HG03039 (cell line): ENCODE measurements around the gene CNOT6L.

Experiments
- ATAC-seq: cut with Tn5 transposase; IDR thresholded peaks from one replicate; pipeline ENCODE4 v1.9.1; 2021; ENCODE audit warnings: mild to moderate bottlenecking, moderate library complexity; ENCODE audit not compliant: unreplicated experiment

Gene CNOT6L

DNA sequence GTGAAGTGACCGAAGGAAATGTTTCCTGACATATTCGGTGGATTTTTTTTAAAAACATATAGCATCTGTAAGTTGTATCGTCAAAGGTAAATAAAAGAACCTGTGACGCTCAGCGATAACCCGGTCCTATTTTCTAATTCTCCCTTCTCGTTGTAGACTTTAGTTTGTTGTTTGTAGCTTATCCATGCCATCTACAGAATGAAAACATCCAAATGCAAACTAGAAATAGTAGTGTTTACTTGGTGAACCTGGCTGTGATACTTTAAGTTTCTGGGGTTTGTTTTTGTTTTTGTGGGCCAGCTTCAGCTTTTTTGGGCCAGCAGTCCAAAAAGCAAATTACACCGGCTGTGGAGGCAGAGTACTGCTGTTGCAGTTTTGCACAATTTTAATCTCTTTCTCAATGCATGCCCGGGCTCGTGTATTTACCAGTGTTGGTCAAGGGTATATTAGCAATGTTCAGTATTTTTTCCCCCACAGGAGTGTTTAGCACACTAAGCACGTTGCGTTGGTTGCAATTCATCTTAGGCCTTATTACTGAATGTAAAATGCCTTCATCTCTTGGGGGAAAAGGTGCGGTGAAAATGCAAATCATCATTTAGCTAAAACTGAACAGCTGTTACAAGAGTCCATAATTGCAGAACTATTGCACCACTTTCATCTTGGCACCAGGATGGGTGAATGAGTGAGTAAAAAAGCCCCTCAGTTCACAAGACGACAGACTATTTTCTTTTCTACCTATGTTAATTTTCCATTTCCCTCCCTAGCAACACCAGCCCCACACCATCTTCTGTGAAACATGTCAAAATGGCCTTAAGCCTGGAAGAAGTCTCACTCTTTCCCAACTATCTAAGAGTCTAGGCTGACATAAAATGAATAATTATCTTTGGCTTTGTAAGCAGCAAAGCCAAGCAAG lies 1.7 kb upstream of the CNOT6L start:
- ATAC-seq = no peak

DNA sequence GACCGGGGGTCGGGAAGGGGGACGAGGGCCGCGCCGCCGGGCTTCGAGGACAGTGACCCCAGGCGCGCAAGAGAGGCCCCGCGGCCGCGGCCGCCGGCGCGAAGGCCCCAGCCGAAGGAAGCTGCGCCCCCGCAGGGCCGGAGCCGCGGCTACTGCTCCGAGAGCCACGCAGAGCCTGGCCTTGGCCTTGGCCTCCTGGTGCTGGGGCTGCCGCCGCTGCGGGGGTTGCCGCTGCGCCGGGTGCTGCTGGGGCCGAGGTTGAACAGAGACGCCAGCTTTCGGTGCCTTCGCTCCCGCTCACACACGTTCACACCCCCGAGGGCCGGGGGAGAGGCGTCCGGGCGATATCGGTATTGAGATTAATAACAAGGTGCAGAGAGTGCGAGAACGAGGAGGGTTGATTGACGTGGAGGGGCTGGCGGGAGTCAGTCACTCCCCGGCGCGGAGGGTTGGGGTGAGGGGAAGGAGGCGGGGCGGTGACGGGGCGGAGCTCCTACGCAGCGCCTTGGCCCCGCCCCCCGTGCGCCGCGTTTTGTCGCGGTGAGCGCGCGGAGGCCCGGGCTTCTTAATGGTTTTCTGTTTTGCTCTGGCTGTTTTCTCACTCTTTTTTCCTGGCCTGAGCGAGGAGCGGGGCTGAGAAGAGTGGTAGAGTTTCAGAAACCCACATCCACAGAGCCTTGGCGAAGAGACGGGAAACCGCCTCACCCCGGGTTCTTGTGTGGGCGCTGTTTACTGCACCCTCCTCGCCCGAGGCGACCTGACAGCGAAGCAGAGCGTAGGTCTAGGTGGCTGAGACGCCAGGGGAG lies 878 bp upstream of the CNOT6L start:
- peak; percentile 70 for ATAC-seq

DNA sequence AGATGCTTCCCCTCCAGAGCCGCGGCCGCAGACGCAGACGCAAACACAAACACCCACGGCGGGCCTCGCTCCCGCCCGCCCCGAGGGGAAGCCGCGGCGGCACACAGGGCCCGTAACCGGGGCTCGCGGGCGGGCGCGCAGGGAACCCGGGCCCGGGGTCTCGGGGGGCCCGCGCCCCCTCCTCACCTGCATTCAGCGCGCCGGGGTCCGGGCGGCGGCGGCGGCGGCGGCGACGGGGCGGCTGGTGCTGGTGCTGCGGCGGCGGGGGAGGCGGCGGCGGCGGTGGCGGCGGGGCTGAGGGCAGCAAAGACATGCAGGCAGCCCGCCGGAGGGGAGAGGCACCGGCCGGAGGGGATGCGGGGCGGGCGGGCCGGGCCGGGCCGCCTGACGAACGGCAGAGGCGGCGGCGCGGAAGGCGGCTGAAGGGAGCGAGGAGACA lies 255 bp upstream of the CNOT6L start:
- peak; percentile 24 for ATAC-seq

DNA sequence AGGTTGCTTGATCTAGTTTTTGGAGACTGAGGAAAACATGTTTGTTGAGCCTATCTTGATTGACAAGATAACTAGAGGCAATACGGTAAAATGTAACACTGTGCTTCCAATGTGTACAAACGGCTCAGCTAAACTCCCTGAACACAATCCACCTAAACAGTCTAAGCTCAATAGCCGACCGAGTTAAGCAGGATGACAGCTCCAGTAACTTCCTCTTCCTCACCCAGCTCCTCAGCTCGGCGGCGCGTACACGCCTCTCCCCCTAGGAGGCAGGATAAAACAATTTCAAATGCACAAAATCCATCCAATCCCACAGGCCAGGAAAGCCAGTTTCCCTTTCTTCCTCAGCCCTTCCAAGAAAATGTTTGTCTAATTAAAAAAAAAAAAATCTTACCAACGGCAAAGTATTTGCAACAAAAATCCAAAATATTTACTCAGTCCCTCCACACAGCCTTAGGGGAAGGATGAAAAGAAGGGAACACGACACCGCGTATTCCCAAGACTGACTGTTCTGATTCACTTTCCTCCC lies 1.0 kb downstream of the CNOT6L start:
- no peak for ATAC-seq

DNA sequence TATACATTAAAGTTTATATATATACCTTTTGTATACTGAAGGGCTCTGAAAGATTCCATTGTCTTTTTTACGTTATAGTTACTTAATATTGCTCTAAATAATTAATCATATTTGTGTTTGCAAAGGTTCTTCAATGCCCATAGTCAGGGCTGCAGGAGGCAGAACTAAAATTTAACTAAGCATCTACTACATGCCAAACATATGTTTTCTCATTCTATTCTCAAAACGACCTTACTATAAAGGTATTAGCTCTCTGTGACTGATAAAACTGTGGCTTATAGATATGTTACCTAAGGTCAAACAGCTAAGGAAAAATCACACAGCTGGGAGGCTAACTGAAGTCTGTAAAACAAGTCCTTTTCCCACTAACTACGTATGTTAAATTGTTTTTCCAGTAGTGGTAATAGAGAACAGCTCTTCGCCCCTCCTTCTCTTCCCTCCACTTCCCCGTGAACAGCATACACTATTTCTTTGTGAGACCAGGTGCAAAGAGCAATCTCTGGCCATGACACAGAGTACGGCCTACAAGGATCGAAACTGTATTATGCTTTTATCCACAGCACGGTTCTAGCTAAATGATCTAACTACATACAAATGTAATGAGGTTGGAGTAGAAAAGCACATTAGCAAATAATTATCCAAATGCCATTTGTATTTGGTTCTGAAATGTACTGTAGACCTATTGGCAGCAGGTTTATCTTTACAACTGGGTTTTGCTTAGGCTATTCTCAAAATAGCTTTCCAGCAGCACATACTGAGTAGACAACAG lies 1.7 kb downstream of the CNOT6L start:
- ATAC-seq = no peak

DNA sequence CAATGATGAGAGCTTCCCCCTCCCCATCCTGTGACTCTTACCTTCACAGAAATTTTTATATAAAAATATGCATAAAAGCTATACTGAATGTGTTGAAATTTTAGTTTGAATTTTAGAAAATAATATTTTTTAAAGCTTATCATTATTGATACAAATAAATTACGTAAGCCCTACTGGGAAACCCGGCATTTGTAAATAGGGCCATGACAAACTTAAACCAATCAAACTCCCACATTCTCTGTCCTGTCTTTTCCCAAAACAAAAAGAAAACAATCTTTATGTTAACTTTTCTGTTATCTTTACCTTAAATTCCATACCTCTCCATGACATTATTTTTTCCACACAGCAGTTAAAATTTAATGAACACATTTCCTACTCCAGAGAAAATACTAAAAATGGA lies 2.6 kb downstream of the CNOT6L start:
- no peak for ATAC-seq

DNA sequence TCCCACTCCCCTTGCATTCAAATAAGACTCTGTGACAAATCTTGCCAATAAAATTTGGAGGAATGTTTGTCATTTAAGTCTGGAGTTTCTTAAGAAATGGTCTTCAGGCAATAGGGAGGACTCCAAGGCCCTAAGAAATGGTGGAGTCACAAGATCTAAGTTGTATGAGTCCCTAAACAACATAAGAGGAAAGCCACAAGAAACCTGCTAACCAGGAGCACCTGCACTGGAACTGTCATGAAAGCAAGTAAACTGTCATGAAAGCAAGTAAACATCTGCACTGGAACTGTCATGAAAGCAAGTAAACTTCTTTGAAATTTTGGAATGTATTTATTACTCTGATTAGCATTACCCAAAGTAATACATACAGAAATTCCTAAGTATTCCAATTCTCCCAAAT lies 3.5 kb downstream of the CNOT6L start:
- ATAC-seq = no peak

DNA sequence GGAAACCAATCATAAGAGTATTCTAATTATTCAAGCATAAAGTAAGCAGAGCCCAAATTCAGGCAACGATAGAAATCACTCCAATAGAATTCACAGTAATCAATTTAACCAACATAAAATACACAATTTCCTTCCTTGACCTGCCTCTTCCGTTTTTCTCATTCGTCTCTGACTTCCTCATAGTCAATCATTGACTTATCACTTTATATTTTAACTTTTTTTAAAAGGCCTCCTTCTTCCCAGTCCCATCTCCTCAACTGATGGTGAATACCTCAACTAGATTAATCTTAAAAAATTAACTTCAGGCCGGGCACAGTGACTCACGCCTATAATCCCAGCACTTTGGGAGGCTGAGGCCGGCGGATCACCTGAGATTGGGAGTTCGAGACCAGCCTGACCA lies 13.3 kb downstream of the CNOT6L start:
- ATAC-seq = no peak

DNA sequence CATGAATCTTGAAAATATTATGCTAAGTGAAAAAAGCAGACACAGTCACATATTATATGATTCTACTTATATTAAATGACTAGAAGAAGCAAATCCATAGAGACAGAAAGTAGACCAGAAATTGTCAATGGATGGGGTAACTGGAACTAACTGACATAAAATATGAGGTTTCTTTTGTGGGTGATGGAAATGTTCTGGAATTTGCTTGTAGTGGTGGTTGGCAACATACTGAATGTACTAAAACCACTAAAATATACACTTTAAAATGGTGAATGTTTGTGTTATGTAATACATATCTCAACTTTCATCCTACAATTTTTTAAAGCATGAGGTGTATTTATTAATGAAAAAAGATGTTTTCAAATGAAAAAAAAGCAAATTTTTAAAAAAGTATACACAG lies 14.7 kb downstream of the CNOT6L start:
- no peak for ATAC-seq

DNA sequence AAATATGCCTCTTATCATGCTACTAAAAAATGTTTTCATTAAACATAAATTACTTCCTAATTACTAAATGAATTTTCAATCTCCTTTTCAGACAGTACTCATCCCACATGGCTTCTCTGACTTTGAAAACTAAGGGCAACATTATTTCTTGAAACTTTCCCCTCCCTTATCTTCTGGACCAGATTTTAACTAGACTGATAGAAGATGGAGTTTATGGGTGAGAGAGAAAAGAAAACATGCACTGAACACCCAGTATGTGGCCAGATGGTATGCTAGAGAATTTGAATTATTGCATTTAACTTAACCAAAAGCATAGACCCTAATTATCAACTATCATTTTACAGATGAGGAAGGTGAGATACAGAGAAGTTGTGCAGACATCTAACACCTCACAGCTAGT lies 16.8 kb downstream of the CNOT6L start:
- no peak for ATAC-seq

DNA sequence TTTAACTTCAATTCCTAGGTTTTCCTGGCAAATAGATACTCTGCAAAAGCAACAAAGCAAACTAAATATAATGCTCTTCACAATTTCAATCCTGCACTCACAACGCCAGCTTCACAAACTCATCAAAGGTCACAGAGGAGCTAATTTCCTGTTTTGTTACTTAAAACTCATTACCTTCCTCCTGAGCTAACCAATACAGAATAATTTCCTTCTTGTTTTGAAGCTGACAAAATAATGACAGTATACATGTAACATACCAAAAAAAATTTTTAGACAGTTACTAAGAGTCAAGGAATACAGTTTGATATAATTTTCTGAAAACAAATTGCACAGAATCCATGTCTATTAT lies 17.9 kb downstream of the CNOT6L start:
- no peak for ATAC-seq

DNA sequence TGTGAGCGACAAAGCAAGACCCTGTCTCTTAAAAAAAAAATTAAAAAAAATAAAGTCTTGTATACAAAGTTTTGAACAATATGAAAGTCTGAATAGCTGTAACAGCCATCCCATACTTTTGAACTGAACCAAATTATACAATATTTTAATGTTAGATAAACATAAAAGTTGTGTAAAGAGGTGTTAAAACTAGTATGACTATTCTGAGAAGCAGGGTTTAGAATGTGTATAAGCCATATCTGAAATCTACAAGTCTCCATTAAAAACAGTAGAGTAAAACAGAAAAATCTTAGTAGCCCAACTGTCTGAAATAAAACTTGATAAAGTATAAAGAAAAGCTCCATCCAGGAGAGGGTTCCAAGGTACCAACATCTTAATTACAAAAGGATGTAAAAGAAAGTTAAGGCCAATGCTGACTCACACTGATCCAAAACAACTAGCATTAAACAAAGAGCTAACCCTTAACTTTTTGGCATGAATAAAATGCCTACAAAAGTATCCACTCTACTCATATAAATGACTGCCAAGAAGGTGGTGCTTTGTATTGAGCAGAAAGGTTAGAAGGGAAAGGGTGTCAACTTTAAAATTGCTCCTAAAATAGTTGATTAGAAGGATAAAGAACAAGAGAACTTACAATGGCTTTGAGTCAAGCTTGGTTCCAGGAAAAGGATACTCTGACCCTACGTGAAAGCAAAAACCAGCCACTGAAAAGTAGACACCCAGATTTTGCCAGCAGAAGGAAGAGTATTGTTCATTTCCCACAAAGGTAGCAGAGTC lies 18.5 kb downstream of the CNOT6L start:
- ATAC-seq = no peak

DNA sequence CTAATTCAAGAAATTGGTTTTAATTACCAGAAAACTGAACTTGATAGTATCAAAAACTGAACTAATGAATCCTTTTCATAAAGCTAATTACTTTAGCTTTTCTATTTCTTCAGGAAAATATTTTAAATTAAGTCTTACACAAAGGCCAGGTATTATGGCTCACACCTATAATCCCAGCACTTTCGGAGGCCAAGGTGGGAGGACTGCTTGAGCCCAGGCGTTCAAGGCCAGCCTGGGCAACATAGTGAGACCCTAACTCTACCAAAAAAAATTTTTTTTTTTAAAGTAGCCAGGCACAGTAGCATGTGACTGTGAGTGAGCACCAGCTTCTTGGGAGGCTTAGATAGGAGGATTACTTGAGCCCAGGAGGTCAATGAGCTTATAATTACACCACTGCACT lies 19.1 kb downstream of the CNOT6L start:
- ATAC-seq = no peak

DNA sequence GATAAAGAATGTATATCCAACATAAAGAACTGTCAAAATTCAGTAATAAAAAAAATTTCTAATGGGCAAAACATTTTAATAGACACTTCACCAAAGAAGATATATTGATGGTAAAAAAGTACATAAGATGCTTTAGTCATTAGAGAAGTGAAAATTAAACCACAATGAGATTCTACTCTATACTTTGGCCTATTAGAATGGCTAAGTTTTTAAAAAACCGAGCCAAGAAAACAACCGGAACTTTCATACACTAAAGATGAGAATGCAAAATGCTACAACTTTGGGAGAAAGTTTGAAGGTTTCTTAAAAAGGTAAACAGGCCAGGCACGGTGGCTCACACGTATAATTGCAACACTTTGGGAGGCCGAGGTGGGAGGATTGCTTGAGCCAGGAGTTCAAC lies 20.8 kb downstream of the CNOT6L start:
- no peak for ATAC-seq

DNA sequence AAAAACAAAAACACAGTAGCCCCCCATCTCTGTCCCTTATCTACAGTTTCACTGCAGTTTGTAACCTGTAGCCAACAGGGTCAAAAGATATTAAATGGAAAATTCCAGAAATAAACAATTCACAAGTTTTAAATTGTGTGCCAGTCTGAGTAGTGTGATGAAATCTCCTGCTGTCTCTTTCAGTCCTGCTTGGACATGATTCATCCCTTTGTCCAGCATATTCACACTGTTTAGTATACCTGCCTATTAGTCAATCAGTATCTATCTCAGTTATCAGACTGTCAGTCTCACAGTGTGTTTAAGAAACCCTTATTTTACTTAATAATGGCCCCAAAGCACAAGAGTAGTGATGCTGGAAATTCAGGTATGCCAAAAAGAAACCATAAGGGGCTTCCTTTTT lies 21.9 kb downstream of the CNOT6L start:
- ATAC-seq = no peak

DNA sequence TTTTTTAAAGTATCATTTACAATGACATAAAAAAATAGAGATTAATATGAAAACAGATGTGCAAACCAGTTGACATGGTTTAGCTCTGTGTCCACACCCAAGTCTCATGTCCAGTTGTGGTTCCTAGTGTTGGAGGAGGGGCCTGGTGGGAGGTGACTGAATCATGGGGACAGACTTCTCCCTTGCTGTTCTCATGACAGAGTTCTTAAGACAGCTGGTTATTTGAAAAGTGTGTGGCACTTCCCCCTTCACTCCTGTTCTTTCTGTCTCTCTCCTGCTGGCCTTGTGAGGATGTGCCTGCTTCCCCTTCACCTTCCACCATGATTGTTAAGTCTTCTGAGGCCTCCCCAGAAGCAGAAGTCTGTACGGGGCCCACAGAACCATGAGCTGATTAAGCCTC lies 23.8 kb downstream of the CNOT6L start:
- no peak for ATAC-seq

DNA sequence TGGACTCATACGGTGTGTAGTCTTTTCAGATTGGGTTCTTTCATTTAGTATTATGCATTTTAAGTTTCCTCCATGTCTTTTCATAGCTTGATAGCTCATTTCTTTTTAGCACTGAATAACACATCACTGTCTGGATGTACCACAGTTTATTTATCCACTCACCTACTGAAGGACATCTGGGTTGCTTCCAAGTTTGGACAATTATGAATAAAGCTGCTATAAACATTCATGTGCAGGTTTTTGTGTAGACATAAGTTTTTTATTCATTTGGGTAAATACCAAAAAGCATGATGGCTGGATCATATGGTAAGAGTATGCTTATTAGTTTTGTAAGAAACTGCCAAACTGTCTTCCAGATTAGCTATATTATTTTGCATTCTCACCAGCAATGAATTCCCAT lies 29.0 kb downstream of the CNOT6L start:
- no peak for ATAC-seq

DNA sequence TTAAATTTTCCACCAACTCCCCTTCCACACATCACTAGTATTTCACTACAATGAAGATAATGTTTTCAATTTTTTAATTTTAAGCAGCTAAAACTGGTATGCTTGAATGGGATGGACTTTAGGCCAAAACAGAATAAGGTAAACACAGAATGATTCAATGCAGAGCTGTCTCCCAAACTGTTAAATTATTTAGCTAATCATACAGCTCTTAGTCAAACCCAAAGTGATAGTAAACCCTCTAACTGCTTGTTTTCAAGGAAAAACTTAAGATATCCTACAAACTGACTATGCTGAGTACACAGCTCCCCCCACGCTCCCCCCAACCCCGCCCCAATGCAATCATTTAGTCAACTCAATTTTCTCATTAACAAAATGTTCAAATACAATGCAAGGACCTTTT lies 30.2 kb downstream of the CNOT6L start:
- ATAC-seq = no peak

DNA sequence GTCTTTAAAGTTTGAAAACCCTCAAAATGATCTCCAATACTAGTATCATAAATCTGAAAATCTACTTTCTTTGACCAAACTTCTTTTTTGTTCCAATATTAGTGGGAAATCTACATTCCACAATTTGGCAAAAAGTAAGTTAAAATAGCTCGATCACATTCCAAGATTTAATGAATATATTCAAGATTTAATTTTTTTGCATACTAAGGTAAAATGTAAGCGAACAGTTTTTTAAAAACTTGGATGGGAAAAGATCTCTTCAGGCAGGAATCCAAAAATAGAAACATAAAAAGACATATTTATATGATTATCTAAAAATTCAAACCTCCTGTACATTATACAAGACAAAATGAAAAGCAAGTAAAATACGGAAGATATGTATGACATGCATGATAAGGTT lies 31.2 kb downstream of the CNOT6L start:
- ATAC-seq = no peak

DNA sequence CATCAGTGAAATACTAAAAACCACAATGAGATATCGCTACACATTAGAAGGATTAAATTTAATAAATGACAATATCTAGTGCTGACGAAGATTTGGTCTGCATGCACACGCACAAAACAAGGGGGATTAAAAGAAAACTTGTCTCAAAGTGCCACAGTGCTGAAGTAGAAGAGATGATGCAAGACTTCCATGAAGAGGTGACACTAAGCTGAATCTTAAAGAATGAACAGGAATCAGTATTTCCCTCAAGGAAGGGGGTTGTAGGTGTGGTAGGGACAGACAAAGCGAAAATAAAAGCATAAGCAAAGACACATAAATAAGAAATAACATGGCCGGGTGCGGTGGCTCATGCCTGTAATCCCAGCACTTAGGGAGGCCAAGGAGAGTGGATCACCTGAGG lies 33.5 kb downstream of the CNOT6L start:
- ATAC-seq = no peak
